SH-SY5Y (cell line): ENCODE data around the gene CCDC196.

Source experiments
- GATA2 ChIP-seq: IDR thresholded peaks from 2 replicates; pipeline ENCODE4 v1.6.1; 2011; ENCODE audit warnings: mild to moderate bottlenecking, low read depth, low read length
- GATA3 ChIP-seq: IDR thresholded peaks from 2 replicates; pipeline ENCODE4 v1.6.1; 2011; ENCODE audit warnings: low read depth, mild to moderate bottlenecking, low read length, moderate library complexity

- TF ChIP-seq GATA2 (no peak), GATA3 (no peak)
These were observed 23.7 kb downstream of the CCDC196 start for GRCh38 chr14:66509874-66510273.
